ENCODE measurements around the gene CAPN2.

GRCh38 chr1:223700942-223701637, 11.2 kb upstream of the CAPN2 start:
- no peak for TF ChIP-seq CTCF (IDR thresholded peaks at IDR 0.05)
- TF ChIP-seq POLR2A (IDR thresholded peaks at IDR 0.05): no peak

All from suprapubic skin (tissue), 3 donors.